Neural progenitor cell (in vitro differentiated cells): ENCODE results near the gene STAP1. TPM values are rescaled to one million over a fixed set of nuclear protein-coding genes. Genes with fewer than 3 reads are reported as not detected.

Experiments
- DNase-seq: peaks from one replicate; pipeline ENCODE4 v3.0.0-alpha.2; 2016; ENCODE audit warnings: low spot score
- H2AFZ ChIP-seq: fragments of 200-600 bp; sonication (generic); replicated peaks from 2 replicates; pipeline ENCODE4 v1.6.1; 2016; ENCODE audit warnings: antibody characterized with exemption
- H3F3A ChIP-seq: fragments of 200-600 bp; sonication (generic); 2 replicates; pipeline ENCODE4 v1.6.1; 2016; ENCODE audit warnings: antibody characterized with exemption, low read depth
- H3K27ac ChIP-seq: fragments of 200-600 bp; sonication (generic); 2 replicates; pipeline ENCODE4 v1.5.1; 2016; ENCODE audit warnings: mild to moderate bottlenecking
- H3K27me3 ChIP-seq: fragments of 200-600 bp; sonication (generic); 2 replicates; pipeline ENCODE4 v1.6.1; 2016; ENCODE audit warnings: mild to moderate bottlenecking, moderate library complexity
- H3K36me3 ChIP-seq: fragments of 200-600 bp; sonication (generic); 2 replicates; pipeline ENCODE4 v1.5.1; 2016
- H3K4me1 ChIP-seq: fragments of 200-600 bp; sonication (generic); 2 replicates; pipeline ENCODE4 v1.6.1; 2016; ENCODE audit warnings: mixed run types
- H3K4me2 ChIP-seq: fragments of 200-600 bp; sonication (generic); 2 replicates; pipeline ENCODE4 v1.6.1; 2016
- H3K4me3 ChIP-seq: fragments of 200-600 bp; sonication (generic); 2 replicates; pipeline ENCODE4 v1.5.1; 2016
- H3K79me2 ChIP-seq: fragments of 200-600 bp; sonication (generic); 2 replicates; pipeline ENCODE4 v1.6.1; 2016; ENCODE audit warnings: low read depth
- H3K9ac ChIP-seq: fragments of 200-600 bp; sonication (generic); 2 replicates; pipeline ENCODE4 v1.6.1; 2016
- H3K9me3 ChIP-seq: fragments of 200-600 bp; sonication (generic); 2 replicates; pipeline ENCODE4 v1.5.1; 2016; ENCODE audit warnings: low read depth
- H4K20me1 ChIP-seq: fragments of 200-600 bp; sonication (generic); 2 replicates; pipeline ENCODE4 v1.6.1; 2016; ENCODE audit warnings: low read depth
- H3K27ac Mint-ChIP-seq: 3 replicates; pipeline ENCODE4 v1.8.0; 2021; ENCODE audit warnings: mixed read lengths
- H3K27me3 Mint-ChIP-seq: 2 replicates; pipeline ENCODE4 v1.8.0; 2022; ENCODE audit warnings: low read depth, mild to moderate bottlenecking, inconsistent platforms, moderate library complexity, mixed read lengths; ENCODE audit not compliant: insufficient read depth
- H3K36me3 Mint-ChIP-seq: 3 replicates; pipeline ENCODE4 v1.8.0; 2021; ENCODE audit warnings: mixed read lengths
- H3K4me1 Mint-ChIP-seq: 3 replicates; pipeline ENCODE4 v1.8.0; 2021; ENCODE audit warnings: mixed read lengths
- H3K4me3 Mint-ChIP-seq: 3 replicates; pipeline ENCODE4 v1.8.0; 2021; ENCODE audit warnings: mild to moderate bottlenecking, moderate library complexity, mixed read lengths
- H3K9me3 Mint-ChIP-seq: 3 replicates; pipeline ENCODE4 v1.8.0; 2020; ENCODE audit warnings: mixed read lengths
- EZH2 ChIP-seq: fragments of 200-600 bp; sonication (generic); IDR thresholded peaks from 2 replicates; pipeline ENCODE4 v1.6.1; 2017; ENCODE audit warnings: antibody characterized with exemption, mild to moderate bottlenecking, moderate library complexity
- EZH2phosphoT487 ChIP-seq: fragments of 200-600 bp; sonication (generic); IDR thresholded peaks from 2 replicates; pipeline ENCODE4 v1.6.1; 2017; ENCODE audit warnings: antibody characterized with exemption
- total RNA-seq: library from RNA; depleted of rRNA; stranded (reverse); fragments of >200 nt; gene quantifications from 2 replicates; pipeline ENCODE4 v1.2.3, GENCODE V29; 2015; ENCODE audit warnings: low replicate concordance
- TF ChIP-seq, protein P1 (sequence below): fragments of 200-600 bp; sonication (generic); IDR thresholded peaks from 2 replicates; pipeline ENCODE4 v1.5.1; 2017; ENCODE audit warnings: antibody characterized with exemption, mild to moderate bottlenecking

The STAP1 gene
- total RNA-seq, 1 donor from 2014 or later: not detected

DNA sequence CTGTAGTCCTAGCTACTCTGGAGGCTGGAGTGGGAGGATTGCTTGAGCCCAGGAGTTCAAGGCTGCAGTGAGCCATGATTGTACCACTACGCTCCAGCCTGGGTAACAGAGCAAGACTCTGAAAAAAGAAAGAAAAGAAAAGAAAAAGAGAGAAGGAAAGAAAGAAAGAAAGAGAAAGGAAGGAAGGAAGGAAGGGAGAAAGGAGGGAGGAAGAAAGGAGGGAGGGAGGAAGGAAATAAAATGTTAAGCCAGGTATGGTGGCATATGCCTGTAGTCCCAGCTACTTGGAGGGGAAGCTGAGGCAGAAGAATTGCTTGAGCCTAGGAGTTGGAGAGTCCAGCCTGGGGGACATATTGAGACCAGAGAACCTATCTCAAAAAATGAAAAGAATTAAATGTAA is 12.0 kb downstream of the STAP1 start:
- Histone ChIP-seq H3K4me3 (no peak overlapping the region), H3K27ac (no peak overlapping the region), H3K27me3 (no peaks in the 10 kb centered on the region), H3K79me2 (no peaks in the 10 kb centered on the region), H3K4me1 (no peaks in the 10 kb centered on the region), H3K36me3 (no peaks in the 10 kb centered on the region), H3K9ac (no peak overlapping the region), H4K20me1 (no peaks in the 10 kb centered on the region), H3K9me3 (no peaks in the 10 kb centered on the region), H3F3A (no peaks in the 10 kb centered on the region), H3K4me2 (no peak overlapping the region), H2AFZ (no peak overlapping the region)
- TF ChIP-seq EZH2phosphoT487 (no peak), EZH2 (no peak)
- TF ChIP-seq, protein P1, sequence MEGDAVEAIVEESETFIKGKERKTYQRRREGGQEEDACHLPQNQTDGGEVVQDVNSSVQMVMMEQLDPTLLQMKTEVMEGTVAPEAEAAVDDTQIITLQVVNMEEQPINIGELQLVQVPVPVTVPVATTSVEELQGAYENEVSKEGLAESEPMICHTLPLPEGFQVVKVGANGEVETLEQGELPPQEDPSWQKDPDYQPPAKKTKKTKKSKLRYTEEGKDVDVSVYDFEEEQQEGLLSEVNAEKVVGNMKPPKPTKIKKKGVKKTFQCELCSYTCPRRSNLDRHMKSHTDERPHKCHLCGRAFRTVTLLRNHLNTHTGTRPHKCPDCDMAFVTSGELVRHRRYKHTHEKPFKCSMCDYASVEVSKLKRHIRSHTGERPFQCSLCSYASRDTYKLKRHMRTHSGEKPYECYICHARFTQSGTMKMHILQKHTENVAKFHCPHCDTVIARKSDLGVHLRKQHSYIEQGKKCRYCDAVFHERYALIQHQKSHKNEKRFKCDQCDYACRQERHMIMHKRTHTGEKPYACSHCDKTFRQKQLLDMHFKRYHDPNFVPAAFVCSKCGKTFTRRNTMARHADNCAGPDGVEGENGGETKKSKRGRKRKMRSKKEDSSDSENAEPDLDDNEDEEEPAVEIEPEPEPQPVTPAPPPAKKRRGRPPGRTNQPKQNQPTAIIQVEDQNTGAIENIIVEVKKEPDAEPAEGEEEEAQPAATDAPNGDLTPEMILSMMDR: no peak
- Mint-ChIP-seq H3K4me1 (no peaks in the 10 kb centered on the region), H3K36me3 (no peaks in the 10 kb centered on the region), H3K27ac (no peak overlapping the region), H3K9me3 (no peaks in the 10 kb centered on the region), H3K4me3 (no peak overlapping the region), H3K27me3 (no peaks in the 10 kb centered on the region)
- DNase-seq: no peak

DNA sequence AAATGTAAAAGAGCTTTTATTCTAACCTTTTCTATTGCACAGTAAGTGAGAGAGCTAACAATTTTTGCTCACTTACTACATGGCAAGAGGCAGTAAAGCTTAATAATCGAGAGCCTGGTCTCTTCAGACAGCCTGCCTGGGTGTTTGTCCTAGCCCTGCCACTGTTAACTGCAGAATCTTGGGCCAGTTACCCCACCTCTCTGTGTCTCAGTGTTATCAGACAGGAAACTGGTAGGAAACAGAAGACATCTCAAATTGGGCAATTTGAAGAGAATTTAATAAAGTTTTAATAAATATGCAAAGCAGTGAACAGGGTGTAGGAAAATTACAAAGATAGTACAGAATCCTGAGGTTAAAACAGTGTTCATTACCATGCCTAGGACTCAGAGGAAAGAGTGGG is 13.4 kb downstream of the STAP1 start:
- Histone ChIP-seq H3F3A (no peaks in the 10 kb centered on the region), H3K27ac (no peak overlapping the region), H3K36me3 (no peaks in the 10 kb centered on the region), H3K9ac (no peak overlapping the region), H3K4me3 (no peak overlapping the region), H4K20me1 (no peaks in the 10 kb centered on the region), H3K79me2 (no peaks in the 10 kb centered on the region), H3K9me3 (no peaks in the 10 kb centered on the region), H3K4me2 (no peak overlapping the region), H3K4me1 (no peaks in the 10 kb centered on the region), H3K27me3 (no peaks in the 10 kb centered on the region), H2AFZ (no peak overlapping the region)
- H3K27me3 Mint-ChIP-seq: no peaks in the 10 kb centered on the region
- no peaks in the 10 kb centered on the region for H3K4me1 Mint-ChIP-seq
- TF ChIP-seq EZH2 (no peak), EZH2phosphoT487 (no peak)
- TF ChIP-seq, protein P1: no peak
- H3K9me3 Mint-ChIP-seq: no peaks in the 10 kb centered on the region
- H3K4me3 Mint-ChIP-seq: no peak overlapping the region
- no peak for DNase-seq
- no peak overlapping the region for H3K27ac Mint-ChIP-seq
- no peaks in the 10 kb centered on the region for H3K36me3 Mint-ChIP-seq

DNA sequence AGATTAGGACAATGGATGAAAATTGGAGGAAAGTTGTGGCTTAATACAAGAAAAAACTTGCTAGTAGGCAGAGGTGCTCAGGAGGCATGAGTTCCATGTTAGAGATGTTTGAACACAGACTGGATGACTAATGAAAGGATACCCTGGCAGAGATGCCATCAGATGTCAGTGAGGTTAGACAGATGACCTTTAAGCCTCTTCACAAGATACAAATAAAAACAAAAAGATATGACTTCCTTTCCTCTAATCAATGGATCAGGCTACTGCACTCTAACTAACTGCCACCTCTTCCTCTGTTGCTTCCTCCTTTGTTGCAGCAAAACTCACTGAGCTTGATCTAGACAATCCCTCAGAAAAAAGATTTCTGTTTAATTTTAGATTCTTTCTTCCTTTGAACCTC is 14.7 kb downstream of the STAP1 start:
- Histone ChIP-seq H3F3A (no peaks in the 10 kb centered on the region), H3K27me3 (no peaks in the 10 kb centered on the region), H2AFZ (no peak overlapping the region), H3K4me3 (no peak overlapping the region), H3K9me3 (no peaks in the 10 kb centered on the region), H3K79me2 (no peaks in the 10 kb centered on the region), H4K20me1 (no peaks in the 10 kb centered on the region), H3K4me1 (no peaks in the 10 kb centered on the region), H3K9ac (no peak overlapping the region), H3K36me3 (no peaks in the 10 kb centered on the region), H3K4me2 (no peak overlapping the region), H3K27ac (no peak overlapping the region)
- Mint-ChIP-seq H3K27me3 (no peaks in the 10 kb centered on the region), H3K4me3 (no peak overlapping the region), H3K36me3 (no peaks in the 10 kb centered on the region), H3K9me3 (no peaks in the 10 kb centered on the region), H3K4me1 (no peaks in the 10 kb centered on the region), H3K27ac (no peak overlapping the region)
- no peak for TF ChIP-seq EZH2phosphoT487
- TF ChIP-seq EZH2: no peak
- TF ChIP-seq, protein P1: no peak
- no peak for DNase-seq
